Uterus (tissue), 2 donors: ENCODE measurements around the gene BEND7.

ENCODE experiments used
- CTCF ChIP-seq, 4 experiments: fragments of 200-600 bp in 2 of 4; fragments of 450-650 bp in 2 of 4; sonication (generic) in 2 of 4; IDR thresholded peaks; one replicate each; pipeline ENCODE4 v1.5.1; 2016 to 2019; ENCODE audit warnings: antibody characterized with exemption in 4 of 4, mild to moderate bottlenecking in 2 of 4, moderate library complexity in 1 of 4
- POLR2A ChIP-seq, 2 donors: fragments of 450-650 bp; IDR thresholded peaks; one replicate each; pipeline ENCODE4 v1.6.1; 2016; ENCODE audit warnings: antibody characterized with exemption in 2 of 2, mild to moderate bottlenecking in 1 of 2, moderate library complexity in 1 of 2

- TF ChIP-seq POLR2A (IDR thresholded peaks at IDR 0.05) (no peak), CTCF (IDR thresholded peaks at IDR 0.05) (no peak)
These were observed 45.1 kb upstream of the BEND7 start for GRCh38 chr10:13573960-13574359.
